HG03159 (cell line): Measurements from ENCODE around the gene ALG2.
A peak's percentile ranks its signal among the peaks of the same experiment; 100 is the strongest.
"Not testable (repeated sequence)": the region's sequence is repeated elsewhere in the genome, so short reads cannot be mapped to it uniquely, and the experiment has no call there.

Source experiments
- ATAC-seq: cut with Tn5 transposase; IDR thresholded peaks from one replicate; pipeline ENCODE4 v1.9.1; 2021; ENCODE audit warnings: mild to moderate bottlenecking, moderate library complexity; ENCODE audit not compliant: unreplicated experiment

The ALG2 gene

GRCh38 chr9:99197124-99197630, 24.6 kb downstream of the ALG2 start:
- no peak for ATAC-seq

DNA sequence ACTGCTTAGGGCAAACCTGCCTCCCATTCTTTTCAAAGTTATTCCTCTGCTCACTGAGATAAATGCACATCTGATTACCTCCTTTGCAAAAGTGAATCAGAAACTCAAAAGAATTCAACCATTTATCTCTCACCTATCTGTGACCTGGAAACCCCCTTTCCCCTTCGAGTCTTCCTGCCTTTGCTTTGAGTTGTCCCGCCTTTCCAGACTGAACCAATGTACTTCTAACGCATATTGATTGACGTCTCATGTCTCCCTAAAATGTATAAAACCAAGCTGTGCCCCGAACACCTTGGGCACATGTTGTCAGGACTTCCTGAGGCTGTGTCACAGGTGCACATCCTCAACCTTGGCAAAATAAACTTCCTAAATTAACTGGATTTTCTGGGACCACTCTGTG, 25.3 kb downstream of the ALG2 start:
- not testable (repeated sequence) for ATAC-seq

GRCh38 chr9:99193466-99193821, 28.3 kb downstream of the ALG2 start:
- no peak for ATAC-seq

GRCh38 chr9:99192786-99193465, 28.8 kb downstream of the ALG2 start:
- ATAC-seq: no peak

DNA sequence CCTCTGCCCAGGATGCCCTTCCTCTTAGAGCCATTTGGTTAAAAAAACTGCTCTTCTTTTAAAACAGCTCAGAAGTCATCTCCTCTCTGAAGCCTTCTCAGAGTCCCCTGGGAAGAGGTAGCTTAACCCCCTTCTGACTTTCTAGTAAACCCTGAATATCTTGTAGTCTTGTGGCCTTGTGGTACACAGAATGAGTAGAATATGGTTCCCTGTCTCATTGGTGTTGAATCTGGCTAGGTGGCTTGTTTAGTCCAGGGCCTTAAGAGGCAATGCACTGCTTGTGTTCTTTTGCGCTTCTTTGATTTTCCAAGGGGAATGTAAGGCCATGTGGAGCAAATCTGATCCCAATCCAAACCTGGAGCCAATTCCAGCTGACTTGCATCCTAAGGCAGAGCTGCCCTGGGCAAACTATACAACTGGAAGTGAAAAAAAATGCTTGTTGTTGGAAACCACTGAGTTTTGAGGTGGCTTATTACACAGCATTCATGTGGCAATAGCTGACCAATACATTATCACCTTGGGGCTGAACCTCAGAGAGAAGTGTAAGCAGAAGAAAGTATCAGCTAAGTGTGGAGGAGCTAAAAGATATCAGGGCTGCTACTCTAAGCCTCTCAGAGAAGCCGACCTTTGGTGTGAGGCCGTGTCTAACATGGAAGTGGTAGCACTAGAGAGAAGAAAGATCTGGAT, 31.0 kb downstream of the ALG2 start:
- no peak for ATAC-seq

GRCh38 chr9:99189887-99190596, 31.7 kb downstream of the ALG2 start:
- ATAC-seq: no peak

DNA sequence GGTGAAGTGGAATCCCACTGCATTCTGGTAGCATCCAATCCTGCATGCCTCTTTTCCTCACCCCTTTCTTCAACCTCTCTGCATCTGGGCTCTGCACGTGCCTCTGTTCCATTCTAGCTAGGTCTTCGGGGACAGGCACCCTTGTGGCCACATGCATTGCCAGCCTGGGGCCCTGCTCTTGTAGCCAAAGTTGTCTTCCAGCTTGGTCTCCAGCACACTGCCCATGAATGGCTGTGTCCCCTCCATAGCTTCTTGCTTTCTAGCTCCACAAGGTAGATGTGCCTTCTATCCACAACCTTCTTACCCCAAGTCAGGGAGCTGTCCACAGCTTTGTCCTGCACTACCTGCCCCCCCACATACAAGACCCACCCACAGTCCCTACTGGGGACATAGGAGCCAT, 32.6 kb downstream of the ALG2 start:
- ATAC-seq: no peak

DNA sequence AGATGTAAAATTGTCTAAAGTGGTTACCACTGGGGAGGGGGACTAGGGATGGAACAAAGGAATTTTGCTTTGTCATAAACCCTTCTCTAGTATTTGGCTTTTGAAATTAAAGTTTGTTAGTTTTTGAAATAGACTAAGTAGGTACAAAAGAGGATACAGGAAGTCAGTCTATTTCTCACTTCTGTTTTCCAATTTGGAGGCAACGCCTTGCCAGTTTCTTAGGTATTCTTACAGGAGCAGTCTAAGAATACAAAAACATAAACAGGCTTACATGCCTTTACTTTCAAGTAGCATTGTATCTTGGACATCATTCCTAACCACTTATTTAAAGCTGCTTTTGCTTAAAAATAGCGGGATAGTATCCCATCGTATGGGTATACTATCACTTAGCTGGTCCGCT, 34.4 kb downstream of the ALG2 start:
- ATAC-seq: no peak

- ATAC-seq: no peak
Observed at GRCh38 chr9:99185934-99186333, 35.8 kb downstream of the ALG2 start.

DNA sequence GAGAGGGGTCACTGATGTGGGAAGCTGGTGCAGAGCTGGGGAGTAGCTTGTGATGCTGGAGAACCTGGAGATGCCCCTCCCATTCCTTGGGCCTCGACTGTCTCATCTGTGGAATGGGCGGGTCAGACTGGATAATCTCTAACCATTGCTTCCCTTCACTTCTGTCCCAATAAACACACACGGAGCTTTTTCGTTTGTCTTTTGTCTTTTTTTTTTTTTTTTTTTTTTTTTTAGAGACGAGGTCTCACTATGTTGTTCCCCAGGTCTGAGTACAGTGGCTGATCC, 36.5 kb downstream of the ALG2 start:
- ATAC-seq: no peak

DNA sequence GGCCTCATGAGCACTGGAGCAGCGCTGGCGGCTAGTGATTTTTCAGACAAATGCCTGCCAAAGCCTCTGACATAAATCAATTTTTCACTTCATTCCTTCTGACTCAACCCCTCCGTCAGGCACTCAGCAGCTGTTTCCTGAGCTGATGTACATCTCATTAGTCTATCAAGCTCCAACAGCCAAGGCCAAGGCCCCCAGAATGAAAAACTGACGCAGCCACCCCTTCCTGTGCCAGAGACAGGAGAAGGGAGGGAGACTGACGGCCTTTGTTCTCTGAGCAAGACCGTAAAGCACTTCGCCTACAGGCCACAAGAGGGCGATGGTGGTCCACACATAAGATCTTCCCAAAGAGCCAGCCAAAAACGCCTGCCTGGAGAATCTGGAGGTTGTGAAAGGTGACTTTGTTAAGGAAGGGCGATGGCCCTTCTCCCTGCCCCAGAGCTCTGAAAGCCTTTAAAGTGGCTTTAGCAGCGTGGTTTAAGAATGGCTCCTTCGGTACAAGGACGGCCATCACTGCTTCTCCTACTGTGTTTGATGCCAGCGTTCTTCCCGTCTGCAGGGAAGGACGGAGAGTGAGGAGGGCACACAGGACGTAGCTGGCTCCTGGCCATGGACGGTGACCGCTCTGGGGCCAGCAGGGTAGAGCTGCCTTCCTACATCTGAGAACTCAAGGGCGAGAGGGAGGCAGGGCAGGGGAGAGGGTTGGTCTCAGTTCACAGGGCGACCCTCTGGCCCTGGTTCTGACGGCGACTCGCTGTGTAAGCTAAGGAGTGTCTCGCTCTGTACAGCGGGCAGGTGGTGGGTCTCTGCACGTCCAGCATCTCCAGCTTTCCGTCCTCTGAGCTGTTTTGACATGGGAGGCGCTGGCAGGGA, 37.0 kb downstream of the ALG2 start:
- peak; percentile 41 for ATAC-seq

DNA sequence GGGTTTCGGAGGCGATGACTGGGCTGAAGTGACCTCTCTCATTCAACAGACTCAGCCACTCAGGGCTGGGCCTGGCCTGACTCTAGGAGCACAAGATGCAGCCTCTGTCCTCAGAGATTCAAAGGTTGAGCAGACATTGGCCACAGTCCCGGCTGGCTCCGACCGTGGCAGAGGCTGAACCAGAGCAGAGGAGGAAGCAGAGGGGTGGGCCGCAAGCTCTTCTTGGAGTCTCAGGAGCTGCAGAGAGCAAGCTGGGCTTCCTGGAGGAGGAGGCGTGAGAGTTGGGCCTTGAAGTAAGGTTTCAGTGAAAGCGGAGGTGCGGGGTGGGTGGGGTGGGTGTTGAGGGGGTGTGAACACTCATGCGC, 37.6 kb downstream of the ALG2 start:
- peak; percentile 4 for ATAC-seq

DNA sequence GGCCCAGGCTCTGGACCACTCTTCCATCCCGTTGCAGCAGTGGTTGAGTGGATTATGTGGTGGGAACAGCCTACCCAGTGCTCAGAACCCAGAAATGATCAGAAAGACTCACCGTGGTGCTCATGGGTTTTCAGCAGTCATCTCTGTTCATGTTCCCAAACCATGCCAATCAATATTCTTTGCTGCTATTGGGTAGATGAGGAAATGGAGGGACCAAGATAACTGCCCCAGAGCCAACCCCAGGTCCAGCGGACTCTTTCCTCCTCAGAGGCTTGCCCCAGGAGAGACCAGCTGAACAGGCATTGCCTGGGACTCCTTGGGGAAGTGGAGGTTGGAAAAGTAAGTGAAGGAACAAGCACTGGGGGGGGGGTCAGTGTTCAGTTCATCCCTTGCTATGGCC, 38.1 kb downstream of the ALG2 start:
- ATAC-seq: no peak

- ATAC-seq: no peak
Observed at GRCh38 chr9:99182356-99182755, 39.4 kb downstream of the ALG2 start.

- no peak for ATAC-seq
Observed at GRCh38 chr9:99181621-99182020, 40.1 kb downstream of the ALG2 start.

DNA sequence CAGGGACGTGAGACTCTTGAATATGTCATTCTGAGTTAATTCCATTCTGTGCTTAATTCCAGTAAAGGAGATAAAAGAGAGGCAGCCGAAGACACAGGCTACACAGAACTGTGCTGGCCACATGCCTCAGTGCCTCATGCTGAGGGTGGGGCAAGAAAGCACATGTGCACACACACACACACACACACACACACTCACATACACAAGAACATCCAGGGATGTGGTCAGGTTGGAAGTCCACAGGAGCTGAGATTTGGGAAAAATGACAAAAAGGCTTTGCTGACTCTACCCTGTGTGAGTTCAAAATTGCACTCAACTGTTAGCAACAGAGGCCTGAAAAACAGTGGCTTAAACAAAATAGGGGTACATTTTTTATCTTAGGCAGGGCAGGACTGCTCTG, 40.5 kb downstream of the ALG2 start:
- ATAC-seq: no peak

GRCh38 chr9:99180662-99181061, 41.1 kb downstream of the ALG2 start:
- ATAC-seq: no peak

DNA sequence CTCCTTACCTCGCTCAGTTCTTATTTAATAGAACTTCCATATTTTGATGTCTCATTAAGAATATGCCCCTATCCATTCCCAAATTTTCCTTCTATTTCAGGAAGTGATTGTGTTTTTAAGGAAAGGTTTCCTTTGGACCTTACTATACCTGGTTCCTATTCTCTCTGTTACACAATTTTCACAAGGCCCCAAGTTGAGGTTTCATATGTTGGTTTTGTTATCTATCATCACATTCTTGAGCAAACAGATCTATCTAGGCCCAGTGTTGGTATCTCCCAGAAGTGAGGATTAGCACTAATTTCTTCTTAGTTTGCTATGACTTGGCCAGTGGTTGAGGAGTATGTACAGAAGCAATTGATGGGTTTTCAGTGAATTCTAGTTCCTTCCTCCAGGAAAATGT, 41.5 kb downstream of the ALG2 start:
- ATAC-seq: no peak

DNA sequence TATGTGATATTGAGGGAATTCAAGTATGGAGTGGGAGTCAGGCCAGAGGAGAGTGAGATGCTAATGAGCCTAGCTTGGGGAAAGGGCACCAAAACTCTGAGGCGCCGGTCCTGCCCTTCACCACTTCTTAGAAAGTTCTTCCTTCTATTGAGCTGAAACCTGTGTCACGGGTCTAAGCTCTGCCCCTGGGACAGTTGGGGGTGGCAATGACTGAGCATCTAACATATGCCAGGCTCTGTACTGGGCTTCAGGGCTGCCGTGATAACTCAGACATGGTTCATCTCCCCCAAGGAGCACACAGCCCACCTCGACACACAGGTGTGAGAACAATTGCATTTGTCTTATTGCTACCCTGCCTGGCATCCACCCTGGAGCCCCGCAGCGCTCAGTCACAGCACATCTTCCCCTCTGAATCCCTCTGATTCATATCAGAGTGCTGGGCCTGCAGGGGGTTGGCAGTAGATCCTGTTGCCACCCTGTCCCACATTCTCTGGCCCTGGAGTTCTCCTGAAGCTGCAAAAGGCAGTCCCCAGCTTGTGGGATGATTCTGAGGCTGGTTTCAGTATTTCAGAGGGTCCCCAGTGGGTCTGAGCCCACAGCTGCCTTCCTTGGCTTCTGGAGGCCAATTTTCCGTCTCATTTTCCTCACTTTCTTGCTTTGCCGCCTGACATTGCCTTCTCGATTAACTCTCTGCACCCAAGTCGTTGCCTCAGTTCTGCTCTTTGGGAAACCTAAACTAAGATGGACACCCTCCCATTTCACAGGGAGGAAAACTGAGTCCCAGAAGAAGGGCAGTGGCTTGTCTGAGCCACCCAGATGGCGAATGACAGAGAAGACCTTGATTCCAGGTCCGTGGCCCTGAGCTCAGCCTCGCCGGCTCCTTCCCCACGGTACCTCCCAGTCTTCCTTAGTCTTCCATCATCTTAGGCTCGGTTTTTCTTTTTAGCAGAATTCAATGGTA, 42.5 kb downstream of the ALG2 start:
- ATAC-seq: no peak
